Colonic mucosa (tissue), 4 donors: ENCODE measurements around the gene RIPK4. TPM values are rescaled to one million over a fixed set of nuclear protein-coding genes. Genes with fewer than 3 reads are reported as not detected.

Source experiments
- DNase-seq: peaks from one replicate; pipeline ENCODE4 v3.0.0-alpha.2; 2020
- H3K27ac ChIP-seq: fragments of 200-600 bp; one replicate; pipeline ENCODE4 v1.8.0; 2021
- H3K27me3 ChIP-seq: fragments of 200-600 bp; one replicate; pipeline ENCODE4 v1.8.0; 2021
- H3K36me3 ChIP-seq: fragments of 200-600 bp; one replicate; pipeline ENCODE4 v1.8.0; 2021
- H3K4me1 ChIP-seq: fragments of 200-600 bp; one replicate; pipeline ENCODE4 v1.8.0; 2021; ENCODE audit warnings: mild to moderate bottlenecking
- H3K4me3 ChIP-seq: fragments of 200-600 bp; one replicate; pipeline ENCODE4 v1.8.0; 2021
- H3K9ac ChIP-seq, 2 donors: one replicate each; pipeline ENCODE4 v1.7.0; 2013; ENCODE audit warnings: control low read depth in 2 of 2, low read depth in 2 of 2, low read length in 2 of 2
- H3K9me3 ChIP-seq: fragments of 200-600 bp; one replicate; pipeline ENCODE4 v1.8.0; 2021
- intact Hi-C: fragments of 100-400 bp; cut with DNase I; formaldehyde crosslinking; loops from one replicate; pipeline ENCODE4 v1.14.1; 2022
- microRNA-seq: library from miRNA; unstranded; fragments of <30 nt; microRNA quantifications from one replicate; pipeline ENCODE4, GENCODE V29; 2019
- total RNA-seq, 2 donors: library from RNA; stranded (reverse); fragmentation: NEBNext Ultra II Directional in 1 of 2; extraction: Animal tissue kit (Norgen Biotek cat#: 25700) in 1 of 2; gene quantifications; one replicate each; pipeline ENCODE4 v1.2.1, GENCODE V29; 2021
- TF ChIP-seq, protein P1 (sequence below): fragments of 200-600 bp; IDR thresholded peaks from one replicate; pipeline ENCODE4 v1.8.0; 2022; ENCODE audit warnings: antibody characterized with exemption, mild to moderate bottlenecking
- donor health status: healthy.
- donor health status: DM: no; HTN: no; CAD: no.
- donor health status: DM: no; HTN: no; CAD: no.

The RIPK4 gene
- total RNA-seq, 2 donors from 2014 or later, result 10.1 to 10.5 TPM

DNA sequence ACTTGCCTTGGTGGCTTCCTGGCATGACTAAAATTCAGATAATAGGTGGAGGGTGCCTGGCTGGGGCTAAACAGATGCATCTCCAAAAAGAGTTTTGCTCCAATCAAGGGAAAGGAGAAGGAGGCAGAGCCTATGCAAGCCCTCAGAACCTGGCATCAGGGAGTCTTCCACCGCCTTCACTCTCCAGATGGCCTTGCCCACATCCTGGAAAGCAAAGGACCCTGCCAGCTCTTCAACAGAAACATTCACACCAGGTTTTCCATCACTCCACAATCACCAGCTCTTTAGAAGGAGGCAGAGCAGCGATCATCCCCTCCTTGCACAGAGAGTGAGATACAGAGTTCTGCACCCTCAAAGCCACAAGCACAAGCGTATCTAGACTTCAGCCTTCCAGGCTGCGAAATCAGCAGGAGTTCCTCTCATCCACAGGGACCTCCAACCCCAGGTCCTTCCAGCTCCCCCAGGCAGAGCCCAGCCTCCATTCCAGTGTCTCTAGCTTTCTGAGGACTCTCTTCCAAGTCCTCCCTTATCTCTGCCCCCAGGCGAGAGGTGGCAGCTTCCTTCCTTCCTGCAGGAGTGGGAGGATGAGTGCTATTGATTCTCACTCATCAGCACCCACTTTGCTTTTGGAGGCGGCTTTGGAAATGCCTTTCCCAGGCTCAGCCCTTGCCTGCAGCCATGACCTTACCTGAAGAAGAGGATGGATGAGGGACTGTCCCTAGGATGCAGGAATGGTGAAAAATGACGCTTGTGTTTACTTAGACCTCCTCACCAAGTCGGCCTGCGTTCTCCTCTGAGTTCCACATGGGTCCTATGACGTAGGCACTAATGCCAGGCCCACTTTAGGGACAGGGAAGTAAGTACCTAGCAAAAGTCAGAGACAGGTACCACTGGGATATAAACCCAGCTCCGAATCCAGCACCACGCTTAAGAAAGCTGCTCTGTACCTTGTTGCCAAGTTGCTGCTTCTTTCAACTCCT, 75.4 kb downstream of the RIPK4 start:
- Histone ChIP-seq H3K9me3 (no peaks in the 10 kb centered on the region), H3K9ac (no peak overlapping the region), H3K27ac (no peak overlapping the region), H3K4me3 (no peak overlapping the region), H3K36me3 (no peaks in the 10 kb centered on the region), H3K4me1 (no peaks in the 10 kb centered on the region), H3K27me3 (no peaks in the 10 kb centered on the region)
- DNase-seq, result no peak
- TF ChIP-seq, protein P1, sequence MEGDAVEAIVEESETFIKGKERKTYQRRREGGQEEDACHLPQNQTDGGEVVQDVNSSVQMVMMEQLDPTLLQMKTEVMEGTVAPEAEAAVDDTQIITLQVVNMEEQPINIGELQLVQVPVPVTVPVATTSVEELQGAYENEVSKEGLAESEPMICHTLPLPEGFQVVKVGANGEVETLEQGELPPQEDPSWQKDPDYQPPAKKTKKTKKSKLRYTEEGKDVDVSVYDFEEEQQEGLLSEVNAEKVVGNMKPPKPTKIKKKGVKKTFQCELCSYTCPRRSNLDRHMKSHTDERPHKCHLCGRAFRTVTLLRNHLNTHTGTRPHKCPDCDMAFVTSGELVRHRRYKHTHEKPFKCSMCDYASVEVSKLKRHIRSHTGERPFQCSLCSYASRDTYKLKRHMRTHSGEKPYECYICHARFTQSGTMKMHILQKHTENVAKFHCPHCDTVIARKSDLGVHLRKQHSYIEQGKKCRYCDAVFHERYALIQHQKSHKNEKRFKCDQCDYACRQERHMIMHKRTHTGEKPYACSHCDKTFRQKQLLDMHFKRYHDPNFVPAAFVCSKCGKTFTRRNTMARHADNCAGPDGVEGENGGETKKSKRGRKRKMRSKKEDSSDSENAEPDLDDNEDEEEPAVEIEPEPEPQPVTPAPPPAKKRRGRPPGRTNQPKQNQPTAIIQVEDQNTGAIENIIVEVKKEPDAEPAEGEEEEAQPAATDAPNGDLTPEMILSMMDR, result no peak
- intact Hi-C loops, result no loop called here

Small RNA genes within 50 kb of the gene (microRNA-seq; reads per million reads assigned to microRNA genes)
- gene MIR6814, result not detected

Other genes starting within 250 kb of the RIPK4 start
- 1 to 10 TPM; 3.2 to 6.3 TPM for gene PRDM15, start 112.3 kb upstream of the RIPK4 start, total RNA-seq
- 10 to 100 TPM; 13.3 to 16.1 TPM for gene C2CD2, start 187.0 kb upstream of the RIPK4 start, total RNA-seq
- gene ZBTB21, start 243.3 kb upstream of the RIPK4 start, total RNA-seq, result 10 to 100 TPM; 10.2 to 15.1 TPM